HT1080 (cell line): Measurements from ENCODE around the gene PCOLCE2. TPM values are rescaled to one million over a fixed set of nuclear protein-coding genes. Genes with fewer than 3 reads are reported as not detected.
A peak's percentile ranks its signal among the peaks of the same experiment; 100 is the strongest.
"Not testable (repeated sequence)": the region's sequence is repeated elsewhere in the genome, so short reads cannot be mapped to it uniquely, and the experiment has no call there.

Experiments used
- DNase-seq: peaks from one replicate; pipeline ENCODE4 v3.0.0-alpha.2; 2015; ENCODE audit warnings: low read depth
- total RNA-seq: library from RNA; depleted of rRNA; stranded (reverse); fragments of >200 nt; shearing (Covaris generic); gene quantifications from 2 replicates; pipeline ENCODE4 v1.2.3, GENCODE V29; 2014

Gene PCOLCE2
- total RNA-seq, 1 experiment from 2014 or later, result 22.7 TPM

- no peak for DNase-seq
Measured at GRCh38 chr3:142902356-142902755, 13.5 kb upstream of the PCOLCE2 start.

DNA sequence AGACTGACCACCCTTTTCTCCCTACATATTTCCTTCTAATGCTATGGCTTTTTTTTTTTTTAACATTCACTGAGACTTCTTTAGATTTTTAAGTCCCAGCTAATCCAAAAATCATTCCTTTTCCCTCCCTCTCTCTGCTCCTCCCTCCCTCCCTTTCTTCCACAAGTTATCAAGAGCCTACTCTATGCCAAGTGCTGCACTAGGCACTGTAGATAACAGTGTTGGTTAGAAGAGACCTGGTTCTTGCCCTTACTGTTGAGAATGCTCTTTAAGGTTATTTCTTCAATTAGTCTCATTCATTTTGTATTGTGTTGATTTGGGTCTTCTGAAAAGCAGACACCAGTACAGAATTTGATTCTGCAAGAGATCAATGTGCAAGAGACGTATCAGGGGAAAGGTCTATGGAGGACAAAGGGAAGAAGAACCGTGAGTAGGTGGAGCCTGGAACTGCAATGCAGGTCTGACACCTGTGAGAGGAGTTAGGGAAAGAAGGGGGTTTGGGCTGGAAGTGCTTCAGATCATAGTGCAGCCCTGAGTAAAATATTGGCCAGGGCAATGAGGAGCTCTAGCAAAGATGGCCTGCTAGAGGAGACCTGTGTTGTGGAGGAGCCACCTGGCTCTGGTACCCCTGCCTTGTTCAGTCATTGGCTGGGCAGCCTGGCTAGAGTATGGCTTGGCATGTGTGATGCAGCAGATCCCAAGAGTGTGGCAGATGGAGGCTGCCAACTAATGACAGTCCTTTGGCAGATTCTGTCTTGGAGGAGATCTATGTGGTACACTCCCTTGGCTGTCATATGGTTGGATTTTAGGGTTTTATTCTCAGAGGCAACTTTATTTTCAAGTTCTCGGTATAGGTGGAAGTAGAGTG, 9.7 kb upstream of the PCOLCE2 start:
- DNase-seq, result no peak

- DNase-seq, result no peak
Measured at GRCh38 chr3:142897807-142898206, 8.9 kb upstream of the PCOLCE2 start.

DNA sequence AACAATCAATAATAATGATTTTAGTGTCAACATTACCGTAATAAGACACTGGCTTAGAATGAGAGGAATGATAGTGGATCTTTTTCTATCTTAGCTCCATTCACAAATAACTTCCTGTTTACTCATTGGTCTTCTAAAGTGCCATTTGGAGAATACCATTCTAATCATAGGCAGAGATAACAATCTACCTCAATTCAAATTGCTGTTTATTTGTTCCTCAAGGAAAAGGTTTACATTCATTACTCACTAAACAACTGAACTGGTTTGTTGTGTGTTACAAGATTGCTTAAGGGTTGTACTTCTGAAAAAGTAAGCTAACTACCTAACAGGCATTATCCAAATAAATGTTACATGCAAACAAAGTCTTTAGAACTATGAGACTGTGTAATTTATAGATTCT, 8.1 kb upstream of the PCOLCE2 start:
- DNase-seq, result no peak

DNA sequence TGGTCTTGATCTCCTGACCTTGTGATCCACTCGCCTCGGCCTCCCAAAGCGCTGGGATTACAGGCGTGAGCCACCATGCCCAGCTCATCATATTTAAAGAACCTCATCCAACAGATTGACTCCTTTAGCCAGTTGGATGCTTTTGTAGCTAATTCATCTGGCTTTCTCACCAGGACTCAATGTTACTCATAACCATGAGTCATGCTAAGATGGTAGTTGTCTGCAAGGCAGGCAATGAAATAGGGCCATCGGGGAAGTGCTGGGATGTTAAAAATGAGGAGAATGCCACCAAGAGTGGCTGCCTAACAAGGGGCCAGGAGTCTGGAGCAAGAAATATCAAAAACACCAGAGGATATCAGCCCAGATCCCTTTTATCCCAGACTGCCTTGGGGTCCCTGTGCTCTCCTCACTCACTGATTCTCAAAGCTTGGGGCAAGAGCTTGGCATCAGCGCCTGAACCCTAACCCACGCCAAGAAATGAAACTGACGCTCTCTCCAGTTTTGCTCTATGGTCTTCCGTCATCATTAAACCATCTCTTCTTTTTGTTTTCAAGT, 7.4 kb upstream of the PCOLCE2 start:
- DNase-seq, result peak; percentile 91

- no peak for DNase-seq
Measured at GRCh38 chr3:142894493-142894892, 5.6 kb upstream of the PCOLCE2 start.

DNA sequence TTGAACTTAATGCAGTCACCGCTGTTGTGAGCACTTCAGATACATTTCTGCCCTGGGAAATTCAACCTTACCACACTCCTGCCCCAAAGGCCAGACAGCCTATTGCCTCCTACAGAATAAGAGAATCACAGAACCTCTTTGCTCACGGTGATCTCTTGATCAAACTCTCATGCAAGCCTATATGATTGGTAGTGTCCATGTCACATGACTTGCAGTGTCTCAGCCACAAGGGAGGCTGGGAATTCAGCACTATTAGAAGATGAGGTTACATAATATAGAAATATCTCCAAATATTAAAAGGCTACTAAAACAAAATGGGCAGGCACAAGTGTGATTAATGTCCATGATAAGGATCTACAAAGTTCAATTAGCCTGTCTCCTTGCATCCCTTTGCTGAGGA, 3.8 kb upstream of the PCOLCE2 start:
- no peak for DNase-seq

DNA sequence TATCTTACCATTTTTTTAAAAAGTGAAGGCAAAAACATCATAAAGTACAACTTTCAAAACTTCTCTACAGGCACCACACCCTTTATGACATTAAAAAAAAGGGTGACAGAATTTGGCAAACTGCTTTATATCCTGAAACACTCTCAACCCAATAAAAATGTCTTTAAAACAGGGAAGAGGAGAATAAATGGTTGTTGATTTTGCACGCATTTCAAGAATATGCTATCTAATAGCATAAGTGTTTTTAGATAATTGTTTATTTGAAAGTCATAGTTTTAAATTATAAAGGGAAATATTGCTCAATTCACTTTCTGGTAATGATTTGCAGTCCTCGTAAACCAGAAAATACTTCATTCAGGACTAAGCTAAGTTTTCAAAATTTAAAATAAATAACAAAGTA, 1.7 kb upstream of the PCOLCE2 start:
- no peak for DNase-seq

DNA sequence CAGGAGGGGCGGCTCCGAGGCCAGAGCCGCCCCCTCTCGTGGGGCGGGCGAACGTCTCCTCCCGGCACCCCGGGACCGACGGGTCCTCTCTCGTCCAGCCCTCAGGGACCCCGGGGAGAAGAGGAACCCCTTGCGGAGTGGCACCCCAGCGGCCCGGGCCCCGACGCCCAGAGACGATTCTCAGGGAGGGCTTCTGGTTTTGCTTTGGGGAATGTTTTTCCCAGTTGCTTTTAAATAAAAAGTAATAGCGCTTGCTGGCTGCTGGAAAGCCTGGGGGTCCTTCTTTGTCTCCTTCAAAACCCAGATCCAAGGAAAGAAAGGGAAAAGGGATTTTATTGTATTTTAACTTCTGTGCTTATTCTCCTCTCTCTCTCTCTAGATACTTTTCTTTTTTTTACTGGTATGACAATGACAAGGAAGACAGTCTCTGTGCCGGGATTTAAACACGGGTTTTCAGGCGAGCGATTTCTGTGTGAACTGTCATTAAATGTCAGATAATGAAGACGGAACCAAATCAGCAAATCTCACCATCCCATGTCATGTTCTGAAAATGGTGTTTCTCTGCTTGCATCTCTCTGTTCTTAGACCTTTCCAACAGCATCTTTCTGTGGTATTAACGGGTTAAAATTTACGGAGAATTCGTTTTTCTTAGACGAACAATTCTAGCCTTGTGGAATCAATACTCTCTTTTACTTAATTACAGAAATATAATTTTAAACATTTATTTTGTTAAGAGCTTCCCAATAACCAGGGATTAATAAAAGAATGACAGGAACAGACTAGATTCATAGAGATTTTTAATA, 530 bp upstream of the PCOLCE2 start:
- DNase-seq, result no peak

- DNase-seq, result peak; percentile 63
Measured at GRCh38 chr3:142888099-142888480, 793 bp downstream of the PCOLCE2 start.

DNA sequence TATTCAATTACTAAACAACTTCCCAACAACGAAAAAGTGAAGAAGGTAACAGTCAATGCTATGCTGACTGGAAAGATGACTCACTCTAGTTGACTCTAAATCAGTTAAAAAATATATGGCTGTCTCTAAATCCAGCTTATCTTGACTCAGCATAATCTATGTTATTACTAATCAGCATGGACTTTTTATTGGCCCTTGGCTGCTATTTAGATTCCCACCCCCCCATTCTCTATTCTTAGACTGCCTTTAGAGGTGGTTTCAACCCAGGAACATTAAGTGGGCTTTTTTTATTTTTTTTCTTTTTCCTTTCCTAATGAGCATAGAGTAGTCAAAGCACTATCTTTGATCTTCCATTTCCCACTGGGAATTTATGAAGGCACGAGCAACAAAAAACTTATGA, 1.9 kb downstream of the PCOLCE2 start:
- peak; percentile 82 for DNase-seq

DNA sequence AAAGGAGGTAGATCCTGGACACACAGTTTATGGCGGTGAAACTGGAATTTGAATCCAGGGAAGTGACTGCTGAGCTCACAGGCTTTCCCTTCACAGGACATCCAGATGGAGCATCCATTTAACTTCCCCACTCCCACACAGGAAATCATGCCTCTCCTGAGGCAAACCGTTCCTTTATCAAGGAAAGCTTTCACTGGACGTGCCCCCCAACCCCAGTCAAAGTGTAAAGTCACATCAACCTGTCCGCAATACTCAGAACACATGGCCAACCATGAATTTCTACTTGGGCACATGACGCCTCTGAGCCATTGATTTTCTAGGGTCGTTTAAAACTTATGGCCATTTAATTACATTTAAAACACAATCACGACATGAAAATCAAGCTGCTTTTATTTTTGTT, 2.9 kb downstream of the PCOLCE2 start:
- no peak for DNase-seq

DNA sequence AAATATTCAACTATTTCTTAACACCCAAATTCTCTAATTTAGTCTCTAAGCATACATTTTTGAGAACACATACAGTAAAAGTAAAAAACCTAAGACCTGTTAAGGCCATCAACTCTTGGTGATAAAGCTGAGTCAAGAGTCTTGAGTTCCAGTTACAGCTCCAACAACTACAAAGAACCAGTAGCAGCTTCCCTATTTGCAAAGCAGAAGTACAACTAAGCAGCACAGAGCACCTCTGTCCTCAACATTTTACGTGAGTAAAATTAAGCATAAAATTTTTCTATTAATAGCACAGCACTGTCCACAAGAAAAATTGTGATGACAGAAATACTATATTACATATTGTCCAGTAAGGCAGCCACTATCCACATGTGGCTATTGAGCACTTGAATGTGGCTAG, 4.4 kb downstream of the PCOLCE2 start:
- no peak for DNase-seq

DNA sequence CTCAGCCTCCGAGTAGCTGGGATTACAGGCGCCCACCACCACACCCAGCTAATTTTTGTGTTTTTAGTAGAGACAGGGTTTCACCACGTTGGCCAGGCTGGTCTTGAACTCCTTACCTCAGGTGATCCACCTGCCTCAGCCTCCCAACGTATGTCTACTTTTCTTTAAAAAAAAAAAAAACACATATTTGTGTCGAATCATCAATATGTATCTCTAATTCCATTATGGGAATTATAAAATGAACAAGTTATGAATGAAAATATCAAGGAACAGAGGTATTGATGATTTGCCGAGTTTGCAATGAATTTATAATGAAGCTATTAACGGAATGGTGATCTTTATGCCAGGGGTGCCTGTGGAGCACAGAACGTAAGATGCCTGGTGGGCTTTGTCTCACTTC, 5.3 kb downstream of the PCOLCE2 start:
- DNase-seq, result not testable (repeated sequence)

DNA sequence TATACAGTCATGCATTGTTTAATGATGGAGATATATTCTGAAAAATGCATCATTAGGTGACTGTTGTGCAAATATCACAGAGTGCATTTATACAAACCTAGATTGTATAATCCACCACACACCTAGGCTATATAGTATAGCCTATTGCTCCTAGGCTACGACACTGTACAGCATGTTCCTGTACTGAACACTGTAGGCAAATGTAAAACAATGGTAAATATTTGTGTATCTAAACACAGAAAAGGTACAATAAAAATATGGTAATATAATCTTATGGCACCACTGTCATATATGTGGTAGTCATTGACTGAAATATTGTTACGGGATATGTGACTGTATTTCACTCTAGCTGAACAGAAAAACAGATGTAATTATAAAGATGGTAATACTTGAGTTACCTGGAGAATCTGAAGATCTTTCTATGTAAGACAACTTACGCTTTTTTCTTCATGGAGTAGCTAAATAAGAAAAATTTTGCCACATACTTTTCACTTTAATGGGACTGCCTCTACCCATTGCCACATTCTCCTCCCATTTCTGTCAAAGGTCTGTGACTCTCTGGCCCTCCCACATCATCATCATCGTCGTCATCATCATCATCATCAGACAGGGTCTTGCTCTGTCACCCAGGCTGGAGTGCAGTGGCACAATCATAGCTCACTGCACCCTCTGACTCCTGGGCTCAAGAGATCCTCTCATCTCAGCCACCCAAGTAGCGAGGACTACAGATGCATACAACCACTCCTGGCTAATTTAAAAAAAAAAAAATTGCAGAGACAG, 7.2 kb downstream of the PCOLCE2 start:
- DNase-seq, result no peak

- DNase-seq, result no peak
Measured at GRCh38 chr3:142878649-142879300, 10.1 kb downstream of the PCOLCE2 start.

DNA sequence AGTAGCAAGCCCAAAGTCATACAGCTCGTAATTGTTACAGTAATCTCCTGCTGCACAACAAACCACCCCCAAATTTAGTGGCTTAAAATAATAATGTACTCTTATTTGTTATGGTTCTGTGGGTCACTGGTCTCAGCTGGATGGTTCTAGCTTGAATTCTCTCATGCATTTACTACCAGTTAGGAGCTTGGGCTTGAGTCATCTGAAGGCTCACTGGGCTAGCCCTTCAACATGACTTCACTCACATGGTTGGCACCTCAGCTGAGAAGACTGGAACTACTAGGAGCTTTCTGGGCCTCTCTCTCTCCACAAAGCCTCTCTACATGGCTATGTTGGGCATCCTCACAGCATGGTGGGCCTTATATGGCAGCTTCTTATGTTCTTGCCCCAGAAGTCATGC, 12.5 kb downstream of the PCOLCE2 start:
- DNase-seq, result no peak

DNA sequence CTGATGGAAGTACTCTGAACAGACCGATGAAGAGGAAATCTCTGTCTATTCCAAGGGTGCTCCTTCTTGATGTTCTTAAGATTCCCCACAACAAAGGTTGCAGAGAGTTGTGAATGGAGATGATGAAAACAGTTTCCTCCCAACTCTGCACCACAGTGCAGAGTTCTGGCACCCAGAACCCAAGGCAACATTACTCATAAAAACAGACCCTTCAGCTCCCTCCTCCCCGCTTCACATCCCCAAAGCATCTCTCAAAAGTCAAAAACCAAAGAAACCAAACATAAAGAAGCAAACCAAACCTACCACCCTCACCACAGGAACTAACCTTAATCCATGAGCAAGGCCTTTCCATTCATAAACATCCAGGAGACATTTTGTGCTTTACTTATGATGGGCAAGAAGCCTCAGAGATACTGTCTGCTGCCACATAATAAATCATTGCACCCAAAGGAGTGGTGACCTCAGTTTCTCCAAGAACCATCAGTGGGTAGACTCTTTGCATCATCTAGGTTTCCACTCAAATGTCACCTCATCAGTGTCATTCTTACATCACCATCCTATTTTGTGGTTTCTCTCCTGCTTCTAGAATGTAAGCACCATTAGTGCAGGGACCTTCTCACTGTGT, 13.2 kb downstream of the PCOLCE2 start:
- DNase-seq, result no peak

- no peak for DNase-seq
Measured at GRCh38 chr3:142875099-142875498, 13.8 kb downstream of the PCOLCE2 start.

- DNase-seq, result not testable (repeated sequence)
Measured at GRCh38 chr3:142868382-142868781, 20.5 kb downstream of the PCOLCE2 start.
